ENCODE measurements around the gene EPB41L4A. TPM values are rescaled to one million over a fixed set of nuclear protein-coding genes. Genes with fewer than 3 reads are reported as not detected.

The EPB41L4A gene
- total and polyA plus RNA-seq, 2 donors (not counting 1 experiment from before 2014, with no cell fraction given) = 0.23 to 0.50 TPM

DNA sequence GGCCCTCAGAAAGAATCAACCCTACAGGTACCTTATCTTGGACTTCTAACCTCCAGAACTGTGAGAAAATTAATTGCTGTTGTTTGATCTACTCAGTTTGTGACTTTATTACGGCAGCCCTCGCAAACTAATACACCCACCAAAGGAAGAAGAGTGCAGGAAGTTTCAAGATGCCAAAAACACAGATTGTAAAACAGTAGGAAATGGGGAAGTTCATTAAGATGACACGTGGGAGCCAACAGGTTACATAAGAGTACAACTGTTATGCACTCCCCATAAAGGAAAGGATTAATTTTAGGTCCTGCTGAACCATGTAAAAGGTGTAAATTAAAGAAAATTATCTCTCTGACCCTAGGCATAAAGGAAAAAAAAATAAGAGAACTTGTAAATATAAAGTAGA is 294.3 kb downstream of the EPB41L4A start:
- Histone ChIP-seq H3K9me3 (ENCODE audit: control insufficient read depth, insufficient read depth, low read depth, low read length) (no peaks in the 10 kb centered on the region), H4K20me1 (ENCODE audit: control insufficient read depth, extremely low read depth, insufficient read depth, low read length) (no peaks in the 10 kb centered on the region)
- TF ChIP-seq EZH2 (IDR thresholded peaks at IDR 0.05; ENCODE audit: low read length, missing control alignments) = no peak
- no peak for TF ChIP-seq CTCF (conservative IDR thresholded peaks at IDR 0.05 in 1 of 2, IDR thresholded peaks at IDR 0.05 in 1 of 2; ENCODE audit: low read depth in 1 of 2, low read length in 2 of 2)

GRCh38 chr5:112123086-112123485 is 296.0 kb downstream of the EPB41L4A start:
- DNase-seq (ENCODE audit: low read depth in 2 of 2) = no peak
- Histone ChIP-seq H3K9ac (ENCODE audit: insufficient read depth, low read length) (no peak overlapping the region), H3K27me3 (ENCODE audit: control insufficient read depth, insufficient read depth, low read length) (no peaks in the 10 kb centered on the region), H3K4me2 (ENCODE audit: extremely low read depth, insufficient read depth, low read length) (no peak overlapping the region), H3K36me3 (ENCODE audit: control insufficient read depth, insufficient read depth, low read length) (no peaks in the 10 kb centered on the region), H3K4me1 (ENCODE audit: control insufficient read depth, extremely low read depth, insufficient read depth, low read length) (no peaks in the 10 kb centered on the region), H3K79me2 (ENCODE audit: control insufficient read depth, insufficient read depth, low read length) (no peaks in the 10 kb centered on the region), H2AFZ (ENCODE audit: low read length) (no peak overlapping the region), H3K9me3 (ENCODE audit: control insufficient read depth, insufficient read depth, low read depth, low read length) (no peaks in the 10 kb centered on the region), H3K4me3 (replicated peaks in 1 of 4; ENCODE audit: control extremely low read depth in 1 of 4, insufficient read depth in 1 of 4, low read depth in 3 of 4, low read length in 4 of 4) (no peak overlapping the region), H4K20me1 (ENCODE audit: control insufficient read depth, extremely low read depth, insufficient read depth, low read length) (no peaks in the 10 kb centered on the region), H3K27ac (ENCODE audit: insufficient read depth, low read length) (no peak overlapping the region)
- TF ChIP-seq EZH2 (IDR thresholded peaks at IDR 0.05; ENCODE audit: low read length, missing control alignments) (no peak), CTCF (conservative IDR thresholded peaks at IDR 0.05 in 1 of 2, IDR thresholded peaks at IDR 0.05 in 1 of 2; ENCODE audit: low read depth in 1 of 2, low read length in 2 of 2) (no peak)

More for the DNA sequence above, 294.3 kb downstream of the EPB41L4A start:
- H3K27ac ChIP-seq (ENCODE audit: insufficient read depth, low read length) = no peak overlapping the region
- DNase-seq (ENCODE audit: low read depth in 2 of 2) = no peak
- H2AFZ ChIP-seq (ENCODE audit: low read length) = no peak overlapping the region
- no peak overlapping the region for H3K4me3 ChIP-seq (replicated peaks in 1 of 4; ENCODE audit: control extremely low read depth in 1 of 4, insufficient read depth in 1 of 4, low read depth in 3 of 4, low read length in 4 of 4)
- H3K9ac ChIP-seq (ENCODE audit: insufficient read depth, low read length) = no peak overlapping the region
- no peaks in the 10 kb centered on the region for H3K79me2 ChIP-seq (ENCODE audit: control insufficient read depth, insufficient read depth, low read length)
- H3K27me3 ChIP-seq (ENCODE audit: control insufficient read depth, insufficient read depth, low read length) = no peaks in the 10 kb centered on the region
- H3K36me3 ChIP-seq (ENCODE audit: control insufficient read depth, insufficient read depth, low read length) = no peaks in the 10 kb centered on the region
- H3K4me2 ChIP-seq (ENCODE audit: extremely low read depth, insufficient read depth, low read length) = no peak overlapping the region
- no peaks in the 10 kb centered on the region for H3K4me1 ChIP-seq (ENCODE audit: control insufficient read depth, extremely low read depth, insufficient read depth, low read length)

GRCh38 chr5:112122353-112122752 is 296.7 kb downstream of the EPB41L4A start:
- Histone ChIP-seq H3K9ac (ENCODE audit: insufficient read depth, low read length) (no peak overlapping the region), H3K4me3 (replicated peaks in 1 of 4; ENCODE audit: control extremely low read depth in 1 of 4, insufficient read depth in 1 of 4, low read depth in 3 of 4, low read length in 4 of 4) (no peak overlapping the region), H3K4me2 (ENCODE audit: extremely low read depth, insufficient read depth, low read length) (no peak overlapping the region), H4K20me1 (ENCODE audit: control insufficient read depth, extremely low read depth, insufficient read depth, low read length) (no peaks in the 10 kb centered on the region), H3K79me2 (ENCODE audit: control insufficient read depth, insufficient read depth, low read length) (no peaks in the 10 kb centered on the region), H3K4me1 (ENCODE audit: control insufficient read depth, extremely low read depth, insufficient read depth, low read length) (no peaks in the 10 kb centered on the region), H3K27me3 (ENCODE audit: control insufficient read depth, insufficient read depth, low read length) (no peaks in the 10 kb centered on the region), H3K36me3 (ENCODE audit: control insufficient read depth, insufficient read depth, low read length) (no peaks in the 10 kb centered on the region), H2AFZ (ENCODE audit: low read length) (no peak overlapping the region), H3K27ac (ENCODE audit: insufficient read depth, low read length) (no peak overlapping the region), H3K9me3 (ENCODE audit: control insufficient read depth, insufficient read depth, low read depth, low read length) (no peaks in the 10 kb centered on the region)
- TF ChIP-seq EZH2 (IDR thresholded peaks at IDR 0.05; ENCODE audit: low read length, missing control alignments) (no peak), CTCF (conservative IDR thresholded peaks at IDR 0.05 in 1 of 2, IDR thresholded peaks at IDR 0.05 in 1 of 2; ENCODE audit: low read depth in 1 of 2, low read length in 2 of 2) (no peak)
- no peak for DNase-seq (ENCODE audit: low read depth in 2 of 2)

All from fibroblast of lung (primary cell).